Measurements from ENCODE around the gene CNOT3. TPM values are rescaled to one million over a fixed set of nuclear protein-coding genes. Genes with fewer than 3 reads are reported as not detected.

Gene CNOT3
- total and polyA plus RNA-seq, 2 of the 13 experiments (the other 11 are each of a cell fraction or from before 2014, with no cell fraction given): 4.3 to 5.8 TPM

GRCh38 chr19:54159352-54160181, 22.0 kb downstream of the CNOT3 start, which contains the start of gene LENG1 (continued):
- TF ChIP-seq DRAP1 (CRISPR knock-in tag; IDR thresholded peaks at IDR 0.05) (peak; percentile 88), FOXP1 (IDR thresholded peaks at IDR 0.05) (no peak), FOXP1 (CRISPR knock-in tag; IDR thresholded peaks at IDR 0.05) (no peak), PBX2 (CRISPR knock-in tag; IDR thresholded peaks at IDR 0.05) (peak; percentile 82), CCDC6 (CRISPR knock-in tag; IDR thresholded peaks at IDR 0.05) (no peak), TEAD3 (CRISPR knock-in tag; optimal IDR thresholded peaks at IDR 0.05; ENCODE audit: borderline replicate concordance) (peak; percentile 51), ZNF296 (CRISPR knock-in tag; conservative IDR thresholded peaks at IDR 0.05) (no peak), ZNF30 (CRISPR knock-in tag; IDR thresholded peaks at IDR 0.05) (no peak), THAP11 (CRISPR knock-in tag; IDR thresholded peaks at IDR 0.05) (peak; percentile 88), PHB2 (IDR thresholded peaks at IDR 0.05; ENCODE audit: partially characterized antibody) (no peak), PHF8 (CRISPR knock-in tag; IDR thresholded peaks at IDR 0.05) (peak; percentile 84), MYNN (CRISPR knock-in tag; IDR thresholded peaks at IDR 0.05; ENCODE audit: low read depth) (no peak), ZNF672 (CRISPR knock-in tag; IDR thresholded peaks at IDR 0.05) (no peak), ZNF552 (CRISPR knock-in tag; IDR thresholded peaks at IDR 0.05; ENCODE audit: borderline replicate concordance) (0 out of 2 replicates have a peak, but pooled peaks have one; percentile 28), ZFP90 (CRISPR knock-in tag; IDR thresholded peaks at IDR 0.05; ENCODE audit: borderline replicate concordance) (no peak), TOE1 (CRISPR knock-in tag; IDR thresholded peaks at IDR 0.05) (no peak), YEATS2 (CRISPR knock-in tag; IDR thresholded peaks at IDR 0.05; ENCODE audit: borderline replicate concordance) (peak; percentile 74; the same call in 1 of the 2 replicates)
- TF ChIP-seq, protein P1, sequence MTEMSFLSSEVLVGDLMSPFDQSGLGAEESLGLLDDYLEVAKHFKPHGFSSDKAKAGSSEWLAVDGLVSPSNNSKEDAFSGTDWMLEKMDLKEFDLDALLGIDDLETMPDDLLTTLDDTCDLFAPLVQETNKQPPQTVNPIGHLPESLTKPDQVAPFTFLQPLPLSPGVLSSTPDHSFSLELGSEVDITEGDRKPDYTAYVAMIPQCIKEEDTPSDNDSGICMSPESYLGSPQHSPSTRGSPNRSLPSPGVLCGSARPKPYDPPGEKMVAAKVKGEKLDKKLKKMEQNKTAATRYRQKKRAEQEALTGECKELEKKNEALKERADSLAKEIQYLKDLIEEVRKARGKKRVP (CRISPR knock-in tag; IDR thresholded peaks at IDR 0.05): no peak
- TF ChIP-seq, protein P2, sequence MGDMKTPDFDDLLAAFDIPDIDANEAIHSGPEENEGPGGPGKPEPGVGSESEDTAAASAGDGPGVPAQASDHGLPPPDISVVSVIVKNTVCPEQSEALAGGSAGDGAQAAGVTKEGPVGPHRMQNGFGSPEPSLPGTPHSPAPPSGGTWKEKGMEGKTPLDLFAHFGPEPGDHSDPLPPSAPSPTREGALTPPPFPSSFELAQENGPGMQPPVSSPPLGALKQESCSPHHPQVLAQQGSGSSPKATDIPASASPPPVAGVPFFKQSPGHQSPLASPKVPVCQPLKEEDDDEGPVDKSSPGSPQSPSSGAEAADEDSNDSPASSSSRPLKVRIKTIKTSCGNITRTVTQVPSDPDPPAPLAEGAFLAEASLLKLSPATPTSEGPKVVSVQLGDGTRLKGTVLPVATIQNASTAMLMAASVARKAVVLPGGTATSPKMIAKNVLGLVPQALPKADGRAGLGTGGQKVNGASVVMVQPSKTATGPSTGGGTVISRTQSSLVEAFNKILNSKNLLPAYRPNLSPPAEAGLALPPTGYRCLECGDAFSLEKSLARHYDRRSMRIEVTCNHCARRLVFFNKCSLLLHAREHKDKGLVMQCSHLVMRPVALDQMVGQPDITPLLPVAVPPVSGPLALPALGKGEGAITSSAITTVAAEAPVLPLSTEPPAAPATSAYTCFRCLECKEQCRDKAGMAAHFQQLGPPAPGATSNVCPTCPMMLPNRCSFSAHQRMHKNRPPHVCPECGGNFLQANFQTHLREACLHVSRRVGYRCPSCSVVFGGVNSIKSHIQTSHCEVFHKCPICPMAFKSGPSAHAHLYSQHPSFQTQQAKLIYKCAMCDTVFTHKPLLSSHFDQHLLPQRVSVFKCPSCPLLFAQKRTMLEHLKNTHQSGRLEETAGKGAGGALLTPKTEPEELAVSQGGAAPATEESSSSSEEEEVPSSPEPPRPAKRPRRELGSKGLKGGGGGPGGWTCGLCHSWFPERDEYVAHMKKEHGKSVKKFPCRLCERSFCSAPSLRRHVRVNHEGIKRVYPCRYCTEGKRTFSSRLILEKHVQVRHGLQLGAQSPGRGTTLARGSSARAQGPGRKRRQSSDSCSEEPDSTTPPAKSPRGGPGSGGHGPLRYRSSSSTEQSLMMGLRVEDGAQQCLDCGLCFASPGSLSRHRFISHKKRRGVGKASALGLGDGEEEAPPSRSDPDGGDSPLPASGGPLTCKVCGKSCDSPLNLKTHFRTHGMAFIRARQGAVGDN (CRISPR knock-in tag; IDR thresholded peaks at IDR 0.05): peak; percentile 94
- TF ChIP-seq, protein P3, sequence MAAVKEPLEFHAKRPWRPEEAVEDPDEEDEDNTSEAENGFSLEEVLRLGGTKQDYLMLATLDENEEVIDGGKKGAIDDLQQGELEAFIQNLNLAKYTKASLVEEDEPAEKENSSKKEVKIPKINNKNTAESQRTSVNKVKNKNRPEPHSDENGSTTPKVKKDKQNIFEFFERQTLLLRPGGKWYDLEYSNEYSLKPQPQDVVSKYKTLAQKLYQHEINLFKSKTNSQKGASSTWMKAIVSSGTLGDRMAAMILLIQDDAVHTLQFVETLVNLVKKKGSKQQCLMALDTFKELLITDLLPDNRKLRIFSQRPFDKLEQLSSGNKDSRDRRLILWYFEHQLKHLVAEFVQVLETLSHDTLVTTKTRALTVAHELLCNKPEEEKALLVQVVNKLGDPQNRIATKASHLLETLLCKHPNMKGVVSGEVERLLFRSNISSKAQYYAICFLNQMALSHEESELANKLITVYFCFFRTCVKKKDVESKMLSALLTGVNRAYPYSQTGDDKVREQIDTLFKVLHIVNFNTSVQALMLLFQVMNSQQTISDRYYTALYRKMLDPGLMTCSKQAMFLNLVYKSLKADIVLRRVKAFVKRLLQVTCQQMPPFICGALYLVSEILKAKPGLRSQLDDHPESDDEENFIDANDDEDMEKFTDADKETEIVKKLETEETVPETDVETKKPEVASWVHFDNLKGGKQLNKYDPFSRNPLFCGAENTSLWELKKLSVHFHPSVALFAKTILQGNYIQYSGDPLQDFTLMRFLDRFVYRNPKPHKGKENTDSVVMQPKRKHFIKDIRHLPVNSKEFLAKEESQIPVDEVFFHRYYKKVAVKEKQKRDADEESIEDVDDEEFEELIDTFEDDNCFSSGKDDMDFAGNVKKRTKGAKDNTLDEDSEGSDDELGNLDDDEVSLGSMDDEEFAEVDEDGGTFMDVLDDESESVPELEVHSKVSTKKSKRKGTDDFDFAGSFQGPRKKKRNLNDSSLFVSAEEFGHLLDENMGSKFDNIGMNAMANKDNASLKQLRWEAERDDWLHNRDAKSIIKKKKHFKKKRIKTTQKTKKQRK (IDR thresholded peaks at IDR 0.05; ENCODE audit: low read length): peak; percentile 79

Data from HepG2 (cell line).